AG08395 (cell line): ENCODE results near the gene RTL10.

Source experiments
- DNase-seq: peaks from one replicate; pipeline ENCODE4 v3.0.0; 2012; ENCODE audit warnings: mixed read lengths, low spot score

Gene RTL10

DNA sequence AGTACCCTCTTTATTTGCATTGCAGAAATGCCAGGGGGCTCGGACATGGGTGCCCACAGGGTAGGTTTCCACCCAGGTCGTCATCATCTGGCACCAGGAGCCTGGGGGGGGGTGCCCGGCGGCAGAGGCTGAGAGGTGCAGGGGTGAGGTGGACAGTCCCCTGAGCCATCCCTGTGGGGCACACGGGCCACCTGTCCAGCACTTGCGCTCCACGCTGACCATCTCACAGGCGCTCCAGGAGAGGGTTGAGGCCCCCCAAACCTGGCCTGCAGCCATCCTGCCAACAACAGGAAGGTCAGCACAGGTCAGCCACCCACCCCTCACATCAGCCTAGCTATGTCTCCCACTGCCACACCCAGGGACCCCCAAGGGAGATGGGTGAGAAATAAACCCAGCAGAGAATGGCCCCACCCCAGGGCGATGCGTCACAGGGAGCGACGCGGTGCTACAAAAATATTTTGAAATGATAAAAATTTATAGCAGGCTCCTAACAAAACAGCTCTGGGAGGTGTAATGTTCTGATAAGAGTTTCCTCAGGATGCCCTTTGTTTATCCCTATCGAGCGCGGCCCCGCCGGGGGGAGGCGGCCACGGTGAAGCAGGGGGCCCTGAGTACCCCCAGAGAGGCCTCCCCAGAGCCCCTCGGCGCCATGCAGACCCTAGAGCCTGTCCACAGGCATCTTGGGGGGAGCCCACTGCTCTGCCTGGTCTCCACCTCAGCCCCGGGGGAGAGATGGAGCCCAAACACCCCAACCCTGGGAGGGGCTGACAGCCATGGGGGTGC lies 21.0 kb upstream of the RTL10 start:
- DNase-seq: no peak

DNA sequence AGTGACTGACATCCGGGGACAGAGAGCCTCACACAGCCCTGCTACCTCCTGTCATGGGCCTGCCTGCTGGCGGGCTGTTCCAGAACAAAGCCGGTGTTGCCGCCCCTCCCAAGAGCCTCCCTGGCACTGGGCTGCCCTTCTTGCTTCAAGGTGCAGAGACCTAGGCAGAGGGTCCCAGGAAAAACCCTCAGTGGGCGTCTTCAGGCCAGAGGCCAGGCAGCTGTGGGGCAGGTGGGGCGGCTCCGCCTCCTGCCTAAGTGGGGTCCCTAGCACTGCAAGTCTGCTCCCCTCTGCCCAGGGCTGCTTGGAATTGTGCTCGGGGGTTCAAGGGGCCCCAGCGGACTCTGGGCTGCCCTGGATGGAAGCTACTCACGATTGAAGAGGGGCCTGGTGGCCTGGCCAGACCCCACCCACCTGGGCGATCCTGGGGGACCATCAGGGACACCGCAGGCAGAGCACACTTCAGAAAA lies 20.4 kb upstream of the RTL10 start:
- no peak for DNase-seq

DNA sequence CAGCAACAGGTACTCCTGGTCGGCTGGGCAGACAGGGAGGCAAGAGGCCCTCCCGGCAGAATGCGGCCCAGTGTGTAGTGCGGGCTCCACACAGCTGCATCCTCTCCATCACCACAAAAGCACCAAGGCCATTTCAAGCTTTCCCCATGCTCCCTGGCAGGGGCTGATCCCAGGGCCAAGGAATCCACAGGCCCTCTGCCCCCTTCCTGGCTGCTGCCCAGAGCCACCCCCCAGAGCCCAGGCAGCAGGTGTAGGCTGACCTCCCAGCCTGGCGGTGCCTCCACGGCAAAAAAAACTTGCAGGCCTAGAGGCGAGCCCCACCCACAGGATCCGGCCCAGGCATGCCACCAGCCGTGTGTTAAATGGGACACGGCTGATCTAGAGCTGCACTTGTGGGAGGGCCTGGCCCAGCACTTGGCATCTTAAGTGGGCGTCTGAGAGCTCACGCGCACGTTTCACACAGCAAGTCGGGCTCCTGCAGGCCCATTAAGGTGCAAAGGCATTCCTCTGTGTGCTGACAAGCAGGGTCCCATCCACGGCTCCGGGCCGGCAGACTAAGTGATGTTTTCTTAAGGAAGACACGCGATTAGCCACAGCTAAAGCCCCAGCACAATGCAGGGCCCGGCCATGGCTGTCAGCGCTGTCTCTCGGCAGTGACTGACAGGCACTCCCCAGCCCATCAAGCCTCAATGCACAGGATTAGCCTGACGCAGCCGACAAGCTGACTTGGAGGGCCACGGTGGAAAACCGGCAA lies 19.8 kb upstream of the RTL10 start:
- DNase-seq: no peak

DNA sequence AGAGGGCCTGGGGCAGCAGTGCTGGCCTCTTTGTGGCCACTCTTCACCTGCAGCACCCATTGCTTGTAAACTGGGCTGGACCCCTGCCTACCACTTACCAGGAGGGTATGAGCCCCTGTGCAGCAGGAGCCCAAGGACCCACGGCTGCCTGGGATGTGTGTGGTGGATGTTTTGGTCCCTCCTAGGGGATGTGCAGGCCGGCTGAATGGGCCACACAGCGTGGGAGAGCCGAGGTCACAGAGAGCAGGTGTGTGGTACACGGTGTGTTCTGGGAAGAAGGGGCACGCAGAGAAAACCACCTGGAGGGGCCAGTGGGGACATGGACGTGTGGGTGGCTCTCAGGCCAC lies 19.3 kb upstream of the RTL10 start:
- DNase-seq: no peak

DNA sequence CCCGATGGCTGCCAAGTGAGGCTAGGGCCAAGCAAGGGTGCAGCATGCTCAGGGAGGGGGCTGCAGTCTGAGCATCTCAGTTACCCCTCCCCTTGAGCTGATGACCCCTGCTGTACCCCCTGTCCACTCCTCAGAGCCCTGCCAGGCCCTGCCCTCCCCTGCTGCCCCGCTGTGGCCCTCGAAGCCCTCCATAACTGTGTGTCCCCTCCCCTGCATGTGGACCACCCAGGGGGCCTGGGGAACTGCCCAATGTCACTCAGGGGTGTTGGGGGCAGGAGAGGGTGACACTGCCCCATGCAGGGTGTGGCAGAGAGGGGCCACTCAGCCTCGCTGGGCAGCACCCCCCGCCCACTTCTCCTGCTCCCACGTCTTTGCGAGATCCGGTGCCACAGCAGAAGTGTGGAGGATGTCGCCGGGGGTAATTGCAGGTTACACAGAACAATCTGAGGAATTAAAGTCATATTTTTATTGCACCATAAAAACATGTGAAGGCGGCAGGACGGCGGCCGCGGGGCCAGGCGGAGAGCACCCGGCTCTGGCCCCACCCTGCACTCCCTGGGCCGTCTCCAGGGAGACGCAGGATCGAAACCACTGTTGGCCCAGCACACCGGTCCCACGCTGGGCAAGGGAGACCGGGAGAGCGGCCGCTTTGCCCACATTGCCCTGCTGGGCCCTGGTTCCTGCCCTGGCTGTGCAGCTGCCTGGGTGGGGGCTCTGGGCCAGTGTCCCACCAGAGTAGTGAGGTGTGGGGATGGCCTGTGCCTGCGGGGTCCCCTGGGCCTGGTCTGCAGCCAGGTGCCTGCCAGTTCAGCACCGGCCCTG lies 18.7 kb upstream of the RTL10 start:
- DNase-seq: no peak

DNA sequence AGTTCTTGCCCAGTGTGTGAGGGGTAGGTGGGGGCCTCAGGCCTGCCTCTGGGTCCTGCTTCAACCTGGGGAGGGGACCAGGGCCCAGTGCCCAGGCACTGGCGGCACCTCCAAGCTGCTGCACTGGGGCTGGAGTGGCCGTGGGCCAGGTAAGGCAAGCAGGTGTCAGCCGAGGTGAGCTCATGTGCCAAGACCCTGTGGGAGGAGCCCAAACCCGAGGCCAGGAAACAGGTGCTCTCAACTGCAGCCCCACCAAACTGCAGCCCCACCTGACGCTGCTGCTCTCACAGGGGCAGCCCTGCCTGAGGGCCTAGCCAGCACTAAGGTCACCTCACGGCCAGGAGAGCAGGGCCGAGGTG lies 18.1 kb upstream of the RTL10 start:
- DNase-seq: no peak

DNA sequence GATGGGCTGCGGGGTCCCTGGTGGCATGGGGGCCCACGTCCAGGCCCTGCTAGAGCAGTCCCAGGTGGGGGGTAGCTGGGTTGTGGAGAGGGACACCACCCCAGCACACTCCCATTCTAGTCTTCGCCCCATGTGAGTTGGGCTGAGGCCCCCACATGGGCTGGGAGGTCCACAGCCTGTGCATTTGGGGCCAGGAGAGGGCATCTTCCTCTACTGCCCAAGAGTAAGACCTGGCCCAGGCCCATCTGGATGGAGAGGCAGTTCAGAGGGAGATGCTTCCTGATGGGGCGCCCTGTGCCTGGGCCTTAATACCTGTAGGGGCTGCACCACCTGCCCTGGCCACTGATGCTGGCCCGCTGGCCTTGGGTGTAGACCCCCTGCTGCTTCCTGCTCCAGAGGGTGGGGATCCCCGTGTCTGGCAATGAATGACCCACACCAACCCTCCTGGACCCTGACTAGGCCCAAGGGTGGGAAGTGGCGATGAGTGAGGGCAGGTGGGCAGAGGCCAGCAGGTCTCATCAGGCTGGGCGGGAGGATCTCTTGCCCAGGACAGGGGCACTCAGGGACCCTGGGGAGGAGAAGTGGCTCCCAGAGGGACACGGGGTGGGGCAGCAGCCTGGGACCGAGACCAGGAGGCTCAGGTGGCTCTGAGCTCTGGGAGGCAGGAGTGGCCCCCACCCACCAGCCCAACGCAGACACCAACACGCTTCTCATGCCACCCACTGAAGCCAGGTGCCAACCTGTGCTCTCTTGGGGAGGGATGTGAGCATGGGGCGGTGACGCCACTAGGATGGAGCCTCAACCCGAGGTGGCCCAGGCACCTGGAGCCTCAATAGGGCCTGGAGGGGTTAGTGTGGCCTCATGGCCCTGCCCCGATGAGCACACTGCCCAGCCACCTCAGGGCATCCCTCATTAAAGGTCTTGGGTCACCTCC lies 17.4 kb upstream of the RTL10 start:
- no peak for DNase-seq

DNA sequence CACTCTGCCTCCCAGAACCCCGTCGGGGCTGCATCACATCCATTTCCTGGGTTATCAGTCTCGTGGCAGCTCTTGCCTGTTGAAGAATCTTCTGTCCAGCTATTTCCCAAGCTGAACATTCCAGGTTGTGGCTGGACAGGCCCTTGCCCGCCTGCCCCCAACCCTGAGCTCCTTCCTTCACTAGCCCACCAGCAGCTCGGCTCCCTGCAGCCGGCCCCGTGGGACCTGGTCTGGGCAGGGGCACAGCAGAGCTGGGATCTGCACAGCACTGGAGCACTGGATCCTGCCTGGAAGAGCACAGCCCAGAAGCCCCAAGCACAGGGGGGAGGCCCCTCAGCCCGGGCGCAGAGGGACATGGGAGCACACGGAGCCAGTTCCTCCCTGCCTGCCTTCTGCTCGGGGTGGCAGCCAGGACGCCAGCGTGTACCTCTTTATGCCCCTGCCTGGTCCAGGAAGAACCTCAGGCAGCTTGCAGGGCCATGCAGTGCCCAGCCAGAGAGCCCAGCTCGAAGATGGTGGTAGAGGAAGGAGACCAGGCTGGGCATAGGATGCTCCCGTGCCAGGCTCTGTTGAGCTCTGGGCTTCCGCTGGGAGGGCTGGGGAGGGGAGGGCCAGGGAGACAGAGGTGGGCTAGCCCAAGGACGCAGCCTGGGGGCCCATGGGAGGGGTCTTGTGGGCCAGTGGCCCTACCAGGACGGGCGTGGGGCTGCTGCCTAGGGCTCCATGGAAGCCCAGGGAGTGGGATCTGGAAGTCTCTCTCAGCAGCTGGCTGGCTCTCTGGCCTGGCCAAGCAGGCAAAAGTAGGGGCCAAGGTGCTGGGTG lies 16.6 kb upstream of the RTL10 start:
- no peak for DNase-seq

DNA sequence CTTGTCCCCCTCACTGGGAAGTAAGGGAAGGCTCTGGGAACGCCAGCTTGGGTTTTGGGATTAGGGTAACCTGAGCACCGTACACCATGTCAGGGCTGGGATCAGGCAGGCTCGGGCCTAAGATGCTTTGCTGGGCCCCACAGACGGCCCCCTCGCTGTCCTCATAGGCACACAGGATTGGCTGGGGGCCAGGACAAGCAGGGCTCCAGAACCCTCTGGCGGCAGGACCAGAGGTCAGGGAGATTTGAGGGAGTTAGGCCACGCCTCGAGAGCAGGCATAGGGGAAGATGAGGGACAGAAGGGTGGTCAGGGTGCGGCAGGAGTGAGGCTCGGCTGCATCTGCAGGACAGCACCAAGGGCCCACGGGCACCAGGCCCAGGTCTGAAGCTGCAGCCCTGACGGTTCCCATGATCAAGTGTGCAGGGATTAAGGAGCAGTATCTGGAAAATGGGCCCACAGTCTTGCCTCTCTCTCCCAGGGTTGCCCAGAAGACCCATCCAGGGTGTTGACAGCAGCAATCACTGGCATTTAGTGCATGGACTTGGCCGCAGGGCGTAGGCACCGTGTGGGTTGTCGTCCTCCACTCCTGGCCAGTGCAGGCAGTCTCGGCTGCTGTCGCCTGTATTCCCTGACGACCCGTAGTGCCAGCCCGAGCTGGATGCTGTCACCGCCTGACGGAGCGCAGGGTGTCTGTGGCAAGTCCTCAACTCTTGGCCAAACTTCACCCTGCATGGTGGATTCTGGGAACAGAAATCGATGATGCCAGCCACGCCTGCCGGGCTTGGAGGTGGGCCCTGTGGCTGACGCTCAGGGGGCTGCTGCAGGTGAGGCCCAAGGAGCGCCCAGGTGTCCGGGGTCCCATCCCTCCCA lies 15.7 kb upstream of the RTL10 start:
- no peak for DNase-seq

DNA sequence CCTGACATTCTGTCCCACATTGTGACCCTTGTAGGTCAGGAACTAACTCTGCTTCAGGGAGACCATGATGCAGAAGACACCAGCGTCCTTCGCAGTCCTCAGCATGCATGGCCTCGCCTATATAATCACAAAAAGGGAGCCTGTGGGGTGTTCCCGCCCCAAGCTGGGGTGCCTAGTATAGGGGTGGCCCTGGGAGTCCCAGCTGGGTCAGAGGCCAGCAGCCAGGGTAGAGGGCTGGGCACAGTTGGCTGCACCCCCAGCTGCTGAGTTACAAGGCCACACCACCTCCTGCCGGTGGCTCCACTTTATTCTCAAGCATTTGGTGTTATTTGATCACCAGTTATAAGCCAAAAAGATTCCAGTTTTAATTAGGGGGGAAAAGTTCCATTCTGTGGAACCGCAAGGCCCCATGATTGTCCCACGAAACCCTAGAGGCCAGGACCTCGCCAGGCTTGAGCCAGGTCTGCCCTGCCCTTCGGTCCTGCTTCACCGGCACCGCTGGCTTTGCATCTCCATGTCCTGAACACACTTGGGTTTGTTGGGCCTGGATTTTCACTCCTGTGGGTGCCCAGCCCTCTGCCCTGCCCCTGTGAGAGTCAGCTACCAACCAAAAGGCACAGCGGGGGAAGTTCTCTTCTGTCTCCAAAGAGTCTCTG lies 15.0 kb upstream of the RTL10 start:
- no peak for DNase-seq

DNA sequence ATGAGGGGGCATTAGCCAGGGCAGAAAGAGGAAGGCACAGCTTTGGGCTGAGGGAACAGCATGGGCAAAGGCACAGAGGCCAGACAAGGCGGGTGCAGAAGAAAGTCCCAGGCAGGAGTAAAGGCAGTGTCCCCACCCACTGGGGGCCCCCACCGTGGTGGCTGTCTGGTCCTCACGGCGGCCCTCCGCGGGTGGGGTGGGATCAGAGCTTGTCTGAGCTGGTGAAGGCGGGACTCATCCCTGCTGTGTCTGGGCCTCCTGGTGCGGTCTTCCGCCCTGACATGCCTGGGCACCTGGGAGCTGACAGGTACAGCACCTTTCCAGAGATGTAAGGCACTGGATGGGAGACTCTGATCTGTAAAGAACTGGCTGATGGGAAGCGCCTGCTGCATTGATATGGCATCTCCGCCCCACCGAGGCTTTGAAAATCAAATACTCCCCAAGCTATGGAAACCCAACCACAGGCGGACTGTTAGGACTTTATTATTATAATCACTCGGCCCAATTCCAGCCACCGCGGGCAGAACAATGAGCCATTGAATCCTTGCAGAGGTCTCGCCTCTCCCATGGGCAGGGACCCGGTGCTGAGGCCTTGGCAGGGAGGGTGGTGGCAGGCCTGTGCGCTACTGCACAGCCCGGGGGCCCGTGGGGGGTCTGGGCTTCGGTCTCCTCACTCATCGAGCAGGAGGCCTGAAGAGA lies 14.2 kb upstream of the RTL10 start:
- no peak for DNase-seq

DNA sequence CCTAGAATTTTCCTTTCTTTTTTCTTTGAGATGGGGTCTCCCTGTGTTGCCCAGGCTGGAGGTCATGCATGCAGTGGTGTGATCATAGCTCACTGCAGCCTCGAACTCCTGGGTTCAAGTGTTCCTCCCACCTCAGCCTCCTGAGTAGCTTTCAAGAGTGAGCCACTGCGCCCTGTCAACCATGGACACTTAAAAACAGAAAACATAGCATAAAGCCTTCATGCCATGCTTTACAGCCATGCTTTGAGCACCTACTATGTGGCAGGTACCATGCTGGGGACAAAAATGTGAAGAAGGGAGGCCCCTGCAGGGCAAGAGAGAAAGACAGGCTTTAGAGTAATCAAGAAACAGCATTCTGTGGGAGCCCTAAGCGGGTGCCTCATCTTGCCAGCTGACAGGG lies 13.7 kb upstream of the RTL10 start:
- DNase-seq: no peak

DNA sequence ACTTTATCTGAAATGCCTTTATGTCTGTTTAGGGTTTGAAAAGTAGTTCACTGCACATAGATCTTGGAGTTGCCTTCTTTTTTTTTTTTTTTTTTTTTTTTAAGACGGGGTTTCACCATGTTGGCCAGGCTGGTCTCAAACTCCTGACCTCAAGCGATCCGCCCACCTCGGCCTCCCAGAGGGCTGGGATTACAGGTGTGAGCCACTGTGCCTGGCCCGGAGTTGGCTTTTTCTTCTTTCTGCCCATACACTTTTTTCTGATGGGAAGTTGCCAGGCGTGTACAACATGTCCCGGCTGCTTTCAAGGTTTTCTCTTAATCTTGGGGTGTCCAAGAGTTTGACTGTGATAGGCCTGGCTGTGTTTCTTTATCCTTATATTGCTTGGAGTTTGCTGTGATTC lies 12.9 kb upstream of the RTL10 start:
- no peak for DNase-seq

DNA sequence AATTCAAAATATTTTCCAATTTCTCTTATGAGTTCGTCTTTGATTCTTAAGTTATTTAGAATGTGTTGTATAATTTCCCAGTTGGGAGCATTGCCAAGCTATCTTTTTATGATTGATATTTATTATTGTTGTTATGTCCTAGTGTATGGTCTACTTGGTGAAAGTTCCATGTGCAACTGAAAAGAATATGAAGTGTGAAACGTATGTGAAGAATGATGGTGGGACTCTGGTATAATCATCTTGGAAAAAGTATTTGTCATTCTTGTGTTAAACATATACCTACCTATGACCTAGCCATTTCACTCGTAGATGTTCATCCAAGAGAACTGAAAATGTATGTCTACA lies 12.0 kb upstream of the RTL10 start:
- no peak for DNase-seq

DNA sequence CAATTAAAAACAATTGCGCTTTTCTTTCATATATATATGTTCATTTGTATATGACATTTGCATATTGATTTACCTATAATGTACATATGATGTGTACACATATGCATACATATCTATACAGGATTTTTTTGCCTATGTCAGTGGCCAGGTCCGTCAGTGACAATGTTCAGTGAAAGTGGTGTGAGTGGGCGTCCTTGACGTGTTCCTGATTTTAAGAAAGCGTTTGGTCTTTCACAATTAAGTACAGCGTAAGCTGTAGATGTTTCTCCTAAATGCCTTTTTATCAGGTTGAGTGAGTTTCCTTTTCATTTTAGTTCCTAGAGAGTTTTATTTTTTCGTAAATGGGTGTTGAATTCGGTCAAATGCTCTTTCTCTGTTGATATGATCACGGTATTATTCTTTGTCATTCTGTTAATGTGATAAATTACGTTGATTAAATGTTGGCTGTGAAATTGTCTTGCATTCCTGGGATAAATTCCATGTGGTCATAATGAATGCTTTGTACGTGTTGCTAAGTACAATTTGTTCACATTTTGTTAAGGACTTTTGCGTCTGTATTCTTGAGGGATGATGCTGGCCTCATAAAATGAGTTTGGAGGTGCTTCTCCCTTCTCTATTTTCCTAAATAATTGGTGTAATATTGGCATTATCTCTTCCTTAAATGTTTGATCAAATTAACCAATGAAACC lies 10.6 kb upstream of the RTL10 start:
- DNase-seq: no peak

DNA sequence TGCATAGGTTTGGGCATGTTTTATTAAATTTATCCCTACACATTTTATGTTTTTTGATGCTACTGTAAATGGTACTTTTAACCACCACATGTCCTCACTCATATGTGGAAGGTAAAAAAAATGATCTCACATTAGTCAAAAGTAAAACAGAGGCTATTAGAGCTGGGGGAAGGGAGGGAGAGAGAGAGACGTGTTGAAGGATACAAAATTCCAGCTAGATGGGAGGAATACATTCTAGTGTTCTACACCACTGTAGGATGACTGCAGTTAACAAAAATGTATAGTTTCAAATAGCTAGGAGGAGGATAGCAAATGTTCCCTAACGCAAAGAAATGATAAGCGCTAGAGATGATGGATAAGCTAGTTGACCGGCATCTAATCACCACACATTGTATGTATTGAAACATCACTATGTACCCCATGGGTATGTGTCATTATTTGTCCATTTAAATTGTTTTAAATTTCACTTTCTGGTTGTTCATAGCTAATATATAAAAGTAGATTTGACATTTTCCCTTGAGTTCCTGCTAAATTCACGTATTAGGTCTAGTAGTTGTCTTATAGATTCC lies 9.9 kb upstream of the RTL10 start:
- no peak for DNase-seq

DNA sequence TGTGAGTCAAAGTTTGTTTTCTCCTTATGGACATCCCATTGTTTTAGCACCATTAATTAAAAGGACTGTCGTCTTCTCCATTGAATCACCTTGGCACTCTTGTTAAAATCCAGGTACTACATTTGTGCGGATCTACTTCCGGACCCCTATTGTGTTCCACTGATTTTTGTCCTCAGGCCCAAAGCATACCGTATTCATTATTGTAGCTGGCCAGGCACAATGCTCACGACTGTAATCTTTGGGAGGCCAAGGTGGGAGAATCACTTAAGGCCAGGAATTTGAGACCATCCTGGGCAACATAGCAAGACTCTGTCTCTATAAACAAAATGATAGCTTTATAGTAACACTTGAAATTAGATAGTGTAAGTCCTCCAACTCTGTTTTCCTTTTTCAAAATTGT lies 8.9 kb upstream of the RTL10 start:
- no peak for DNase-seq
